Activated T-cell treated with anti-CD3 and anti-CD28 coated beads, Interleukin-2, amount 50 U/mL, for 1 hour (primary cell): ENCODE data around the gene GRK5.

ENCODE experiments used
- DNase-seq: peaks from one replicate; pipeline ENCODE4 v3.0.0-alpha.2; 2020

GRK5 gene

DNA sequence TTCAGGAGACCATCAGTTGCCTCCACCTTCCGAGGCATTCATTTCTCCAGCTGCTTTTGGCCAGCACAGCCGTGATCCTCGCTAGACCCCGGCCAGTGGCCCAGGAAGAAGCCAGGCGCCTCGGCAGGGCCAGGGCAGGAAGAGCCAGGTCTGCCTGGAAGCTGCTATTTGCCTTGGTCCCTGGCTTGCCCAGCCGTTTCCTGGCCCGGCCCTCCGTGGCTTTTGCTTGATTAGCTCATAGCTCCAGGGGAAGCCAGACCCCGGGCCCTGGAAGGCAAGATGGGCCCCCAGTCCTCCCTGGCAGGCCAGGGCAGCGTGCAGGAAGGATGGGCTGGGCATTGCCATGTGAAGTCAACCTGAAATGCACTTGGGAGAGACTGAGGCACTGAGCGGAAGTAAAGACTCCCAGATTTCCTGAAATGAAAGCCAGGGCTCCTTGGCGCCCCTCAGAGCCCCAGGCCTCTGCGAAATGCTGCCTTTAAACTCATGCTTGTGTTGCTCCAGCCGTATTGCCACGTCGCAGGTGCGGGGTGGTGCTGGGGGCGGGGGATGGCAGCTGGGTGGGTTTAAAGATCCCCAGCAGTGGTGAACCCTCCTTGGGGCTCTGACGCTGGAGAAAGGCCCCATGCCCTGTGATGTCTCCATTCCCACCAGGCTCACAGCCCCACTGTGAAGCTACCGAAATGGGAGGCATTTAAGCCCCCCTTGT is 160.6 kb downstream of the GRK5 start:
- no peak for DNase-seq

DNA sequence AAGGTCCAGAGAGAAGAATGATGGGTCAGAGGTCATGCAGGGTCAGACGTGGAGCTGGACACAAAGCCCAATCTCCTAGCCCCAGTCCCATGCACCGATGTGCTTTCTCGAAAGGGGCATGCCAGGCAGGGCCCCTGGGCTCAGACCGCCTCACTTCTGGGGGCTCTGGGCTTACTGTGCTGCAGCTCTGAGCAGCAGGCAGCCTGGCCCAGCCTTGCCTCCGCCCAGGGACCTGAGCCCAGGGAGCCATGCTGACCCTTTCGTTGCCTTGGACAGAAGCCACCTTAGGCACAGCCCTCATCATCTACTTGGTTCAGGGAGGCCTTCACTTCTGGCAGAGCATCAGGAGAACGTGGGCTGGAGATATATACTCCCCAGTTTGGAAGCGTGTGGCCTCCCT is 161.2 kb downstream of the GRK5 start:
- DNase-seq, result no peak

GRCh38 chr10:119368991-119369869 is 161.9 kb downstream of the GRK5 start:
- DNase-seq, result no peak

- no peak for DNase-seq
Measured at GRCh38 chr10:119370111-119370741, 162.9 kb downstream of the GRK5 start.

DNA sequence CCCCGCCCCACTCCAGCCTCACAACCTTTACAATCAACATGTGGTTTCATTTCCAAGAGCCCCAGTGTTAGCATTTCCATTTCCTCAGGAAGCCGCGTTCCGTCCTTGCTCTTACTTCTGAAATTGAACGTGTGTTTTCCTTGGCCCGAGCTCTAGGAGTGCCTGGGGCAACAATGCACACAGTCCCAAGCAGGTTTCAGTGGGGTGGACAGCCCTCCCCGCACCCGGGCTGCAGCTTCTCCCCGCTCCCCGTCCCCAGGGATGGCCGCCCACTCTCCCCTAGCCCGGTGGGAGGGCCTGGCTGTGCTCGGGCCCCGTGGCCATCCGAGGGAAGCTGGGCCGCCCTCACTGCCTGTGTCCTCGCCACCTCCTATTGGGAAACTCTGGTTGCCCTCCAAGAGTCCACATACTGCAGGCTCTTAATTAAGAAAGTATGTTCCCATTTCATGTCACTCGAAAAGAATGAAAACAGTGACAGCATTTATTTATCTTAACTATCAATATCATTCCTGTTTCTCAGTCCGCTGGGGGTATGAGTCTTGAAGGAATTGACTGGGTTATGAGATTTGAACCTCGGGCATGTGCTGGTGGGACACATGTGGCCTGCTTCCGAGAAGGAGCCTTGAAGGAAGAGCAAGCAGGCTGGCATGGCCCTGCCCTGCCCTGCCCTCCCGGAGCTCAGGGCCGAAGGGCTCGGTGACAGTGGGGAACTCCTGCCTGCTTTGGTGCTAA is 163.8 kb downstream of the GRK5 start:
- DNase-seq, result no peak

GRCh38 chr10:119371704-119372663 is 164.6 kb downstream of the GRK5 start:
- no peak for DNase-seq

DNA sequence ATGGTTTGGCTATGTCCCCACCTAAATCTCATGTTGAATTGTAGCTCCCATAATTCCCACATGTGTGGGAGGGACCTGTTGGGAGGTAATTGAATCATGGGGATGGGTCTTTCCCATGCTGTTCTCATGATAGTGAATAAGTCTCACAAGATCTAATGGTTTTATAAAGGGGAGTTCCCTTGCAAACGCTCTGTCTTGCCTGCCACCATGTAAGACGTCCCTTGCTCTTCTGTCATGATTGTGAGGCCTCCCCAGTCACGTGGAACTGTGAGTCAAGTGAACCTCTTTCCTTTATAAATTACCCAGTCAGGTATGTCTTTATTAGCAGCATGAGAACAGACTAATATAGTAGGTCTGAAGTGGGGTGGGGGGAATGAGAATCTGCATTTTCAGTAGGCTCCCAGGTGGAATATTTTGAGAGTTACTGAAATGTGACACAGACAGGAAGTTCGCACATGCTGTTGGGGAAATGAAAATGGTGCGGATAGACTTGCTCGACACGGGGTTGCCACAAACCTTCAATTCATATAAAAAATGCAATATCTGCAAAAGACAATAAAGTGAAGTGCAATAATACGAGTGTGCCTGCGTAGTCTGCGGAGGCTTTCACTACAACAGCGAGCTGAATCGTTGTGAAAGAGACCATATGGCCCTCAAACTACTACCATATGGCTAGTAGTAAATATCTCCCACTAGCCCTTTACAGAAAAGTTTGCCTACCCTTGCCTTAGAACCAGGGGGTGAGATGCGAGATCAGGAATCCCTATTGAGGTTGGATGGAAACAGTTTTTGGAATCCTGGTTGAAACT is 166.1 kb downstream of the GRK5 start:
- DNase-seq, result no peak

DNA sequence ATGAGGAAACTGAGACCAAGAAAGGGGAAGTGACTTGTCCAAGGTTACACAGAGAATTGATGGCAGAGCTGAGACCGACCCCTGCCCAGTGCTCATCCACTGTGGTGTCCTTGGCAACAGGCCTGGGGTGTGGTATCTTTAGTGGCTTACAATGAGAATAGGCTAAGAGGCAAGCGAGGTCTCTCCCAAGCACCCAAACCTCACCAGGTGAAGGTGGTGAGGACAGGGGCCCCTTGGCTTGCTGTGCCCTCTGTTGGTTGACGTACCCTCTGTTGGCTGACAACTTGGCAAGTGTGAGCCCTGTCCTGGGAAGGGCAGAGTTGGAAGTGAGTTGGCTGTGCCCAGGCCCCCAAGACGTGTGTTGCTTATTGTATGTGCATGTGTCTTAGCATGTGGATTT is 166.9 kb downstream of the GRK5 start:
- DNase-seq, result no peak

DNA sequence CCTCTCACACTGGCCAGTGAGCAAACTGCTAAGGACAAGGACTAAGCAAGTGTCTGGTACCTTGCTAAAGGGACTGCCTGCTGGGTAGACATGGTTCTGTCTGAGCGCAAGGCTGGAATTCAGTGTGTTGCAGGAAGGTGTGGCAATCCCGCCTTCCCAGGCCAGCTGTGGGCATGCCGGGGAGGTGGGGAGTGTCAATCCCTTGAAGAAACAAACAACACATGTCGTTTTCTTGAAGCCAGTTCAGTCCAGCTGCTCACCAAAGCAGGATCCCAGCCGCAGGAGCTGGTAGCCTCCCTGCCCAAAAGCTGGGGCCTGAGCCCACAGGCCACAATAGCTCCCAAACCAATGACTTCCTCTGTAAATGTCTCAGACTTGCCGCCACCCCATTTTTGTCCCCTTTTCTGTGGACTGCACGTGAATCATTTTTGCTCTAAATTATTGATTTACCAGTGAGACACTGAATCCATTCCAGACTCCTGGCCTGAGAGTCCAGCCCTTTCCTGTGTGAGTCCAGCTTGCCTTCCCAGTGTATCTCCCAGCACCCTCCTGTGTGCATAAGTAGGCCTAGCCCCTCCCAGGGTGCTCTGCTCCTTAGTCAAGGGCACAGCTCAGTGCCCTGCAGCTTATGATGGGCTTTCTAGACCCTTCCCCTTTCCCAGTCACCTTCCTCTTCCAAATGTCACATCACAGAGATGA is 168.4 kb downstream of the GRK5 start:
- no peak for DNase-seq

DNA sequence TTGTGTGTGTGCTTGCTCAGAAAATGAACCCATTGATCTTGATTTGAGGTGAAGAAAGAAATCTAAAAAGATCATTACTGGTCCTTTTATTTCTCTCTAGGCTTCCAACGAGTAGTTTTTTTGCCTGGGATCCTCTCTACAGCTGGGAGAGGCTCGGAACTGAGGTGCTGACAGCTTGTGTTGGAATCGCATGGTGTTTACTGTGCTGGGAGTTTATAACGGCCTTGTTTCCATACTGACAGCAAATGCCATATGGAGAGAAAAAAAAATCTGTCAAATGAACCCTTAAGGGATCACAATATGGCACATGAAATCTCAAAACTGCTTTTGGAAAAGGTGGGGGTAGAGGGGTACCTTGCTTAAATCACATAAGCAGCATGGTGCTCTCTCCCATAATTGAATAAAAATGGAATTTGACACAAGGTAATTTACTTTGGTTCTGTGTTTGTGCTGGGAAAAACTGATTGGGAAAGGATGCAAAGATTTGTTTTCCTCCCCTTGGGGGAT is 170.1 kb downstream of the GRK5 start:
- no peak for DNase-seq

GRCh38 chr10:119377958-119378736 is 170.8 kb downstream of the GRK5 start:
- no peak for DNase-seq

GRCh38 chr10:119378737-119379067 is 171.3 kb downstream of the GRK5 start:
- no peak for DNase-seq

- no peak for DNase-seq
Measured at GRCh38 chr10:119379466-119380071, 172.2 kb downstream of the GRK5 start.

- DNase-seq, result no peak
Measured at GRCh38 chr10:119383174-119383856, 175.9 kb downstream of the GRK5 start.

DNA sequence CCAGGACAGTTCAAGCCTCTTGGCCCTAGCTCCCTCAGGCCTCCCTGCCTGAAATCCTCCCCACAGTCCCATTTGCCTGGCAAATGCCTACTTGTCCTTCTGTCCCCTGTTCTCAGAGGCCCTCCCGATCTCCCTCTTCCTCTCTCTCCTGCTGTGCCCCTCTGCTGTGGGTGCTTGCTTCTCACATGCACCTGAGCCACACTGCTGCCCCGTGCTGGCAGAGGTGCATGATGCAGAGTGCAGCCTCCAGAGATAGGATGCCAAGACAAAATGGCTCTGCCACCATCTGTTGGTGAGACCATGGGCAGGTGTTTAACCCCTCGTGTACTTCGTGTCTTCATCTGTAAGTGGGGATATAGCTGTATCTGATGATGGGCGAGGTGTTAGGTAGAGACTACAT is 176.8 kb downstream of the GRK5 start:
- no peak for DNase-seq

- DNase-seq, result no peak
Measured at GRCh38 chr10:119386666-119387065, 179.3 kb downstream of the GRK5 start.

DNA sequence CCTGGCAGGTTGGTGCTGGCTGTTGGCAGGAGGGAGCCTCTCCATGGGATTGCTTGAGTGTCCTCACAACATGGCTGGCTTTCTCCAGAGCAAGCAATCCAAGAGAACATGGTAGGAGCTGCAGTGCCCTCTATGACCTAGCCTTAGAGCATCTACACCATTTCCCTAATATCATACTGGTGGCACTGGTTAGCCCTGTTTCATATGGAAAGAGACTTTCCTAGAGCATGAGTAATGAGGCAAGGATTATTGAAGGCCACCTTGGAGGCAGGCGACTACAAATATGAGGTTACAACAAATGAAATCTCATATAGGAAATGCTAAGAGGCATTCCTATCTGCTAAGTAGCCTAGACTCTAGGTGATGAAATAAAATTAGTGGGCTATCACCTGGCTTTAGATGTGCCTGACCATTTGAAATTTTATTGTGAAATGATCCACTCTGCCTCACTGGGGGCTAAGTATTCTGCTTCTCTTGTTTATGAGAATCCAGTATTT is 181.5 kb downstream of the GRK5 start:
- no peak for DNase-seq
